CD14-positive monocyte (primary cell): ENCODE measurements around the gene ZDHHC9. TPM values are rescaled to one million over a fixed set of nuclear protein-coding genes. Genes with fewer than 3 reads are reported as not detected.
A peak's percentile ranks its signal among the peaks of the same experiment; 100 is the strongest.

Experiments used
- DNase-seq, 3 donors: peaks; one replicate each; pipeline ENCODE4 v3.0.0-alpha.2; 2011 to 2022
- H2AFZ ChIP-seq: 2 replicates; pipeline ENCODE4 v1.6.0; 2012; ENCODE audit warnings: mild to moderate bottlenecking, low read depth, low read length, inconsistent platforms; ENCODE audit not compliant: insufficient read depth, poor library complexity, severe bottlenecking
- H3K27ac ChIP-seq, 2 donors: 1 replicate in 1 of 2; 2 replicates in 1 of 2; pipeline ENCODE4 v1.5.1; 2012 to 2013; ENCODE audit warnings: low read length in 2 of 2, control low read depth in 1 of 2, inconsistent platforms in 1 of 2, low read depth in 1 of 2, mild to moderate bottlenecking in 1 of 2
- H3K27me3 ChIP-seq, 2 donors: one replicate each; pipeline versions ENCODE4 v1.6.0 to v1.6.1; 2011 to 2013; ENCODE audit warnings: low read length in 2 of 2; ENCODE audit not compliant: control insufficient read depth in 2 of 2, insufficient read depth in 2 of 2
- H3K36me3 ChIP-seq, 2 donors: replicated peaks in 1 of 2; 1 replicate in 1 of 2; 2 replicates in 1 of 2; pipeline versions ENCODE4 v1.5.1 to v1.6.1; 2012 to 2013; ENCODE audit warnings: low read length in 2 of 2, control low read depth in 1 of 2, inconsistent platforms in 1 of 2, mild to moderate bottlenecking in 1 of 2; ENCODE audit not compliant: insufficient read depth in 2 of 2, control insufficient read depth in 1 of 2
- H3K4me1 ChIP-seq, 2 donors: 1 replicate in 1 of 2; 2 replicates in 1 of 2; pipeline versions ENCODE4 v1.5.1 to v1.6.1; 2012 to 2013; ENCODE audit warnings: low read length in 2 of 2, control low read depth in 1 of 2, inconsistent platforms in 1 of 2, mild to moderate bottlenecking in 1 of 2, moderate library complexity in 1 of 2; ENCODE audit not compliant: insufficient read depth in 2 of 2, control insufficient read depth in 1 of 2
- H3K4me2 ChIP-seq: replicated peaks from 2 replicates; pipeline ENCODE3; 2012; ENCODE audit warnings: low read length, moderate library complexity, mild to moderate bottlenecking; ENCODE audit not compliant: poor library complexity, severe bottlenecking; ENCODE audit errors: extremely low read depth
- H3K4me3 ChIP-seq, 3 experiments: fragments of 200-600 bp in 1 of 3; sonication (generic) in 1 of 3; replicated peaks in 1 of 3; 1 replicate in 2 of 3; 2 replicates in 1 of 3; pipeline ENCODE4 v1.5.1; 2011 to 2013; ENCODE audit warnings: low read length in 3 of 3, mild to moderate bottlenecking in 3 of 3, control low read depth in 2 of 3, low read depth in 2 of 3, inconsistent platforms in 1 of 3, moderate library complexity in 1 of 3
- H3K79me2 ChIP-seq: 2 replicates; pipeline ENCODE4 v1.6.0; 2012; ENCODE audit warnings: mild to moderate bottlenecking, control low read depth, inconsistent platforms, low read length, moderate library complexity; ENCODE audit not compliant: insufficient read depth
- H3K9ac ChIP-seq: 2 replicates; pipeline ENCODE4 v1.6.0; 2017; ENCODE audit warnings: low read length, mild to moderate bottlenecking; ENCODE audit not compliant: insufficient read depth, poor library complexity, severe bottlenecking
- H3K9me3 ChIP-seq, 2 donors: replicated peaks in 1 of 2; 1 replicate in 1 of 2; 2 replicates in 1 of 2; pipeline versions ENCODE4 v1.5.1 to v1.6.1; 2012 to 2013; ENCODE audit warnings: low read length in 2 of 2, control low read depth in 1 of 2; ENCODE audit not compliant: control insufficient read depth in 1 of 2, insufficient read depth in 1 of 2
- H4K20me1 ChIP-seq: 2 replicates; pipeline ENCODE4 v1.6.0; 2012; ENCODE audit warnings: mild to moderate bottlenecking, low read length, control low read depth, moderate library complexity; ENCODE audit not compliant: insufficient read depth
- H3K27ac Mint-ChIP-seq, 7 donors: one replicate each; pipeline ENCODE4 v1.8.0; 2020; ENCODE audit warnings: mild to moderate bottlenecking in 7 of 7, mixed read lengths in 7 of 7, moderate library complexity in 6 of 7, inconsistent platforms in 2 of 7
- H3K27me3 Mint-ChIP-seq, 3 donors: one replicate each; pipeline ENCODE4 v1.8.0; 2021 to 2022; ENCODE audit warnings: low read depth in 3 of 3, mild to moderate bottlenecking in 3 of 3, mixed read lengths in 3 of 3, moderate library complexity in 3 of 3, inconsistent platforms in 1 of 3
- H3K36me3 Mint-ChIP-seq, 2 donors: one replicate each; pipeline ENCODE4 v1.8.0; 2020; ENCODE audit warnings: mixed read lengths in 2 of 2, inconsistent platforms in 1 of 2, mild to moderate bottlenecking in 1 of 2
- H3K4me1 Mint-ChIP-seq: one replicate; pipeline ENCODE4 v1.8.0; 2020; ENCODE audit warnings: mild to moderate bottlenecking, mixed read lengths
- H3K4me3 Mint-ChIP-seq, 2 donors: one replicate each; pipeline ENCODE4 v1.8.0; 2020; ENCODE audit warnings: mild to moderate bottlenecking in 2 of 2, mixed read lengths in 2 of 2, moderate library complexity in 1 of 2
- H3K9me3 Mint-ChIP-seq, 7 donors: one replicate each; pipeline ENCODE4 v1.8.0; 2020 to 2022; ENCODE audit warnings: mixed read lengths in 7 of 7, mild to moderate bottlenecking in 6 of 7, moderate library complexity in 6 of 7, inconsistent platforms in 2 of 7
- WGBS: methylation state at CpG from one replicate; pipeline ENCODE4 v1.1.5; 2013; ENCODE audit warnings: missing lambda C conversion rate; ENCODE audit not compliant: insufficient coverage; 5-methylcytosine and 5-hydroxymethylcytosine counted together
- intact Hi-C, 2 donors: fragments of 100-400 bp; cut with micrococcal nuclease; formaldehyde crosslinking; loops; one replicate each; pipeline versions ENCODE4 v1.15.0 to v1.15.1; 2023
- polyA plus RNA-seq, 3 donors: library from polyadenylated mRNA; depleted of rRNA in 1 of 3; unstranded in 2 of 3; stranded (reverse) in 1 of 3; fragments of 300-500 nt in 2 of 3; fragments of >200 nt in 1 of 3; fragmentation: Illumina TruSeq in 2 of 3; gene quantifications; 1 replicate in 2 of 3; 2 replicates in 1 of 3; pipeline ENCODE4 v1.2.3, GENCODE V29; 2012 to 2021
- TF ChIP-seq, protein P1 (sequence below): fragments of 200-600 bp; IDR thresholded peaks from one replicate; pipeline ENCODE4 v1.8.0; 2022; ENCODE audit warnings: antibody characterized with exemption, mild to moderate bottlenecking

ZDHHC9 gene
- polyA plus RNA-seq, 3 donors: 1.5 to 2.8 (median 2.7) TPM

DNA sequence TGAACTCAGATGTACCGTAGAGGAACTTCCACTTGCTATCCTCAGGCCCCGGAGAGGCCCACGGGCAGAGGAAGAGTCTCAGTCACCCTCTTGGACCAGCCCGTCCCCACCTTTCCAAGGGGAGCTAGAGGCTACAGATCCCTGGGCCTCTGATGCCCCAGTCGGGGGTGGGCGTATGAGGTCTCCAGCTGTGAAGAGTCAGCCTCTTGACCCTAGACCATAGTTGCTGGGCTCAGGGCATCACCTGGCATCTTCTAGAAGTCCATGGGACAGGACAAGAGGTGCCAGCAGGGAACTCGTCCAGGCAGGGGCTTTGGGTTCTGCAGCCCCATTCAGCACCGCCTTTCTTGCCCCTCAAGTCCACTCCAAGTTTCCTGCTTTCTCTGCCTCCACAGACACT is 52.4 kb downstream of the ZDHHC9 start:
- peaks cover 0 to 2% (median 0%) of the 10 kb centered on the region in 3 donors for H3K27me3 Mint-ChIP-seq
- H3K9me3 ChIP-seq: no peaks in the 10 kb centered on the region
- TF ChIP-seq, protein P1, sequence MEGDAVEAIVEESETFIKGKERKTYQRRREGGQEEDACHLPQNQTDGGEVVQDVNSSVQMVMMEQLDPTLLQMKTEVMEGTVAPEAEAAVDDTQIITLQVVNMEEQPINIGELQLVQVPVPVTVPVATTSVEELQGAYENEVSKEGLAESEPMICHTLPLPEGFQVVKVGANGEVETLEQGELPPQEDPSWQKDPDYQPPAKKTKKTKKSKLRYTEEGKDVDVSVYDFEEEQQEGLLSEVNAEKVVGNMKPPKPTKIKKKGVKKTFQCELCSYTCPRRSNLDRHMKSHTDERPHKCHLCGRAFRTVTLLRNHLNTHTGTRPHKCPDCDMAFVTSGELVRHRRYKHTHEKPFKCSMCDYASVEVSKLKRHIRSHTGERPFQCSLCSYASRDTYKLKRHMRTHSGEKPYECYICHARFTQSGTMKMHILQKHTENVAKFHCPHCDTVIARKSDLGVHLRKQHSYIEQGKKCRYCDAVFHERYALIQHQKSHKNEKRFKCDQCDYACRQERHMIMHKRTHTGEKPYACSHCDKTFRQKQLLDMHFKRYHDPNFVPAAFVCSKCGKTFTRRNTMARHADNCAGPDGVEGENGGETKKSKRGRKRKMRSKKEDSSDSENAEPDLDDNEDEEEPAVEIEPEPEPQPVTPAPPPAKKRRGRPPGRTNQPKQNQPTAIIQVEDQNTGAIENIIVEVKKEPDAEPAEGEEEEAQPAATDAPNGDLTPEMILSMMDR: no peak
- H3K9ac ChIP-seq: no peak overlapping the region
- peaks cover 68 to 87% of the 10 kb centered on the region in 2 donors for H3K36me3 Mint-ChIP-seq
- H3K36me3 ChIP-seq: peaks cover 88 to 89% of the 10 kb centered on the region in 2 donors
- H4K20me1 ChIP-seq: peaks cover 95% of the 10 kb centered on the region
- H3K4me3 Mint-ChIP-seq: no peak overlapping the region
- no peak overlapping the region for H3K4me2 ChIP-seq
- H2AFZ ChIP-seq: no peak overlapping the region
- H3K9me3 Mint-ChIP-seq: no peaks in the 10 kb centered on the region
- peaks cover 40% of the 10 kb centered on the region for H3K79me2 ChIP-seq
- no peak overlapping the region for H3K27ac ChIP-seq
- H3K4me1 ChIP-seq: peaks cover 5 to 12% of the 10 kb centered on the region in 2 donors
- WGBS: 75% methylated on average over 8 of the region's 8 CpGs
- H3K4me3 ChIP-seq: no peak overlapping the region
- H3K27ac Mint-ChIP-seq: peak overlapping the region in 3 of 7 donors; percentile 26 to 43 (median 36)
- intact Hi-C loops: no loop called here
- no peaks in the 10 kb centered on the region for H3K27me3 ChIP-seq
- no peak for DNase-seq
- H3K4me1 Mint-ChIP-seq: peaks cover 32% of the 10 kb centered on the region

DNA sequence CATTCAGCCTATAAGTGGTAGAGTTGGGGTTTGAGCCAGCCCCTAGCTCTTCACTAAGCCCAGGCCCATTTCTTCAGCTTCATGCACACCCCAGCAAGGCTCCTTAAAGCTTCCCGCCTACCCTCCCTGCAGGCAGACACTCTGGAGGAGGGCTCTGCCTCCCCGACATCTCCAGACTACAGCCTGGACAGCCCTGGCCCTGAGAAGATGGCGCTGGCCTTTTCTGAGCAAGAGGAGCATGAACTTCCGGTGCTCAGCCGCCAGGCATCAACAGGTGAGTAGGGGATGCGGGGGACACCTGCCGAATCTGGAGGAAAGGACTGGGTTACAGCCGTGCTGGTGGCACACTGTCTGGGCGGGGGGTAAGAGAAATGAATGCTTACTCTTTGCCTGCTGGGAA is 52.9 kb downstream of the ZDHHC9 start:
- peaks cover 67 to 84% of the 10 kb centered on the region in 2 donors for H3K36me3 Mint-ChIP-seq
- no peak overlapping the region for H2AFZ ChIP-seq
- peaks cover 10 to 18% of the 10 kb centered on the region in 2 donors for H3K4me1 ChIP-seq
- H3K9me3 Mint-ChIP-seq: no peaks in the 10 kb centered on the region
- H3K79me2 ChIP-seq: peaks cover 45% of the 10 kb centered on the region
- no peak overlapping the region for H3K27ac ChIP-seq
- TF ChIP-seq, protein P1: no peak
- WGBS: no CpG with 5 or more reads among the region's 9 CpGs
- H3K9me3 ChIP-seq: no peaks in the 10 kb centered on the region
- DNase-seq: no peak
- H3K4me3 ChIP-seq: no peak overlapping the region
- H3K4me2 ChIP-seq: no peak overlapping the region
- peaks cover 34% of the 10 kb centered on the region for H3K4me1 Mint-ChIP-seq
- intact Hi-C loops: no loop called here
- no peak overlapping the region for H3K9ac ChIP-seq
- H4K20me1 ChIP-seq: peaks cover 95% of the 10 kb centered on the region
- no peaks in the 10 kb centered on the region for H3K27me3 ChIP-seq
- H3K4me3 Mint-ChIP-seq: no peak overlapping the region
- peak overlapping the region in 4 of 7 donors; percentile 10 to 80 (median 47) for H3K27ac Mint-ChIP-seq
- peaks cover 83 to 84% of the 10 kb centered on the region in 2 donors for H3K36me3 ChIP-seq
- H3K27me3 Mint-ChIP-seq: peaks cover 0 to 2% (median 0%) of the 10 kb centered on the region in 3 donors
